ENCODE measurements around the gene OTUB1. TPM values are rescaled to one million over a fixed set of nuclear protein-coding genes. Genes with fewer than 3 reads are reported as not detected.
"Not testable (repeated sequence)": the region's sequence is repeated elsewhere in the genome, so short reads cannot be mapped to it uniquely, and the experiment has no call there.

The OTUB1 gene
- polyA plus RNA-seq, 5 donors, result 72.3 to 105 (median 81.2) TPM

- no peak for DNase-seq
These were observed 16.8 kb upstream of the OTUB1 start for GRCh38 chr11:63969461-63969860.

DNA sequence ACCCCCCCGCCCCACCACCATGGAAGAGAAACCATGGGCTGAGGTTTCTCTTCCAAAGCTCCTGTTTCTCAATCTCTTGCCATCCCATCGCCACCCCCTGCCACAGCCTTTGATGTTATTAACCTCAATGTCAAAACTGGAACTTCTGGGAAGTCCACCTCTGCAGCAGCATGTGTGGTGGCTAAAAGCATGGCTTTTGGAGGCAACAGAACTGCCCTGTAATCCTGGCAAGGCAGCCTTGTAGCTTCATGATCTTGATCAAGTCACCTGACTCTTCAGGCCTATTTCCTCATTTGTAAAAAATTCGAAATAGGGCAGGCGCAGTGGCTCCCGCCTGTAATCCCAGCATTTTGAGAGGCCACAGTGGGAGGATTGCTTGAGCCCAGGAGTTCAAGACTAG is 15.3 kb upstream of the OTUB1 start:
- DNase-seq, result no peak

DNA sequence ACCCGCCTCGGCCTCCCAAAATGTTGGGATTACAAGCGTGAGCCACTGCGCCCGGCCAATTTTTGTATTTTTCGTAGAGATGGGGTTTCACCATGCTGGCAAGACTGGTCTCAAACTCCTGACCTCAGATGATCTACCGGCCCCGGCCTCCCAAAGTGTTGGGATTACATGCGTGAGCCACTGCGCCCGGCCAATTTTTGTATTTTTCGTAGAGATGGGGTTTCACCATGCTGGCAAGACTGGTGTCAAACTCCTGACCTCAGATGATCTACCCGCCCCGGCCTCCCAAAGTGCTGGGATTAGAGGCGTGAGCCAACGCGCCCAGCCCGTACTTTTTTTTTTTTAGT is 12.4 kb upstream of the OTUB1 start:
- DNase-seq, result not testable (repeated sequence)

GRCh38 chr11:63974259-63975143 is 11.7 kb upstream of the OTUB1 start, which contains the start of gene COX8A:
Gene COX8A (plus strand): TSS chr11:63974620. CDS start chr11:63974681, 61 bp downstream.
- DNase-seq, result peak; percentile 98 to 99

DNA sequence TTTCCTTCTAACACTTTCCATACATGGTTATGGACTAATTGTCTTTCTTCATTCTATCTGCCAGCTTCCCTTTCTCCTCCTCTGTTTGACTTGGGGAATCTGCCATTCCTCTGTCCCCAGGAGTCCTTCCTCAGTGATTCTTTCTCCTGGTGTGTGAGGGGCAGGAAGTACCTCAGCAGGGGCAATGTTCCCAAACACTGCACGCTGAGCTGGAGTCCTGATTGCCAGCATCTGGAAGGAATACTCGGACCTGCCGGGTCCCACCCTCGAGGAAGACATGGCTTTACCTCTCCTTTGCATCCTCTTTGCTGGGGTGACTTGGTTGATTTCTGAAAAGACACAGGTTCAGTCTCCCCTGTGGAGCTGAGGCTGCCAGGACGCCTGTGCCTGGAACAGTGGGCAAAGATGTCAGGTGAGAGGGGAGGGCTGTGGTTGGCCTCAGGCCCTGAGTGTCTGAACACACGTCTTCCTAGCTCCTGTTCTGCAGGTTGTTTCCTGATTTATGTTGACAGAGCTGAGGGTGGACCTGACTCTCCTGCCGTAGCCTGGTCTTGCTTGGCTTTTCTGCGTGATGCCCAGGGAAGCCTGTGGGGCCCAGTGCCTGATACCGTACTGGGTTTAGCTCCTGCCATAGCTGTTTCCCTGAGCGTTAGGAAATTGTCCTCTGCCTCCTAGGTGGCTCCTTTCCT is 7.5 kb upstream of the OTUB1 start:
- no peak for DNase-seq

DNA sequence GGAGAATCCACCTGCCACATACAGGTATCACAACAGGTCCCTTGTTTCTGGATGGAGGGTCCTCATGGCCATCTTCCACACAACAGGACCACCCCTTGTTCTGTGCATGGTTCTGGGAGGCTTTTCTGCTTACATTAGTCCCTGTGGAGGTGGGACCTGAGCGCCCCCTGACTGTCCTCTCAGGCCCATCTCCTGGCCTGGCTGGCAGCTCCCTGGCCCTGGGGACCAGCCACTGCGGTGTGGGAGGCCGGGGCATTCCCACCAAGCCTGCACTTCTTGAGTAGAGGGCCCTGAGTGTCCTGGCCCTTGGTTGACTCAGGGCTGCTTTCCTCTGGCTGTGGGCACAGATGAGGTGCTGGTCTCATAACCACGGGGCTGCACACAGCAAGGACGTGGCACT is 6.8 kb upstream of the OTUB1 start:
- no peak for DNase-seq

- no peak for DNase-seq
These were observed 454 bp upstream of the OTUB1 start for GRCh38 chr11:63985812-63986155.

DNA sequence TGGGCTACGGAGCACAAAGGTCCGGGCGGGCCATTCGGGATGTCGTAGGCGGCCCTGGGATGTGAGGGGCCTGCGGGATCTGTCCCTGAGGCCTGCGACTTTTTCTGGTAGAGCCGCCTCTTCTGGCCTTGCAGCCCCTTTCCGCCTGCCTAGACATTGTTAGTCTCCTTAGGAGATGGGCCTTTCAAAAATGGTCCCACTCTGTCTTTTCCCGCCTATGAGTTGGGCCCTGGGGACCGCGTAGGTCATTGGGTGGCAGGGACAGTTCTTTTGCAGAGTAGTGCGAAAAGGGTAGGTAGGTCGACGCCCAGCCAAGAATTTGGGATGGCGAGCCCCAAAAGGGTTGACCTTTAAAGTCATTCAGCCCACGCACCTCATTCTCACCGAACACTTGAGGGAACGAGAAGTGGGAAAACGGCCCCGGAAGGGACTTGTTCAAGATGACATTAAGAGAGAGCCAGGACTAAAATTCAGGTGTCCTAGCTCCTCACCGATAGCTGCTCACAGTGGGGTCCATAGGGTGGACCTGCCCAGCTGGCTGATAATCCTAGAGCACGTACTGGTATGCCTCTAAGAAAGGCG is 785 bp downstream of the OTUB1 start:
- no peak for DNase-seq

GRCh38 chr11:63991558-63991957 is 5.3 kb downstream of the OTUB1 start:
- DNase-seq, result no peak

DNA sequence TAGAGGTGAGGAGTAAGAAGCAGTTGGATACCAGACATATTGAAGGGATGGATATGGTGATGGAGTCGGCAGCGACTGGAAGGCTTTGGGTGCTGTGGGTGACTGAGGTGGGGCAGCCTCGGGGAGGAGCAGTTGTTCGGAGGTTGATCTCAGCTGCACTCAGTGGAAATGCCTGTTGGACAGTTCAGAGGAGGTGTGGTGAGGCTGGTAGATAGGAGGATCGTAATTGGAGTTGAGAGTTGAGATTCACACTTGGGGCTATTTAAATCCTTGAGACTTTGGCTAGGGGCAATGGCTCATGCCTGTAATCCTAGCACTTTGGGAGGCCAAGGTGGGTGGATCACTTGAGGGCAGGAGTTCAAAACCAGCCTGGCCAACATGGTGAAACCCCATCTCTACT is 6.9 kb downstream of the OTUB1 start:
- DNase-seq, result no peak

DNA sequence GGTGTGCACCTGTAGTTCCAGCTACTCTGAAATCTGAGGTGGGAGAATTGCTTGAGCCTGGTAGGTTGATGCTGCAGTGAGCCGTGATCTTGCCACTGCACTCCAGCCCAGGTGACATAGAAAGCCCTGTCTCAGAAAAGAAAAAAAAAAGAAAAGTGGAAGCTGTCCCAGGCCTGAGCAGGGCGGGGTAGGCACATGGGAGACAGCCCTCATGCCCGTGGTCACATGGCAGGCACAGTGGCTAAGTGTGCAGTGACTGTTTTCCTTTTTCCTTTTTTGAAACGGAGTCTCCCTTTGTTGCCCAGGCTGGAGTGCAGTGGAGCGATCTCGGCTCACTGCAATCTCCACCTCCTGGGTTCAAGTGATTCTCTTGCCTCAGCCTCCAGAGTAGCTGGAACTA is 7.8 kb downstream of the OTUB1 start:
- no peak for DNase-seq

GRCh38 chr11:63996512-63996911 is 10.3 kb downstream of the OTUB1 start:
- no peak for DNase-seq

DNA sequence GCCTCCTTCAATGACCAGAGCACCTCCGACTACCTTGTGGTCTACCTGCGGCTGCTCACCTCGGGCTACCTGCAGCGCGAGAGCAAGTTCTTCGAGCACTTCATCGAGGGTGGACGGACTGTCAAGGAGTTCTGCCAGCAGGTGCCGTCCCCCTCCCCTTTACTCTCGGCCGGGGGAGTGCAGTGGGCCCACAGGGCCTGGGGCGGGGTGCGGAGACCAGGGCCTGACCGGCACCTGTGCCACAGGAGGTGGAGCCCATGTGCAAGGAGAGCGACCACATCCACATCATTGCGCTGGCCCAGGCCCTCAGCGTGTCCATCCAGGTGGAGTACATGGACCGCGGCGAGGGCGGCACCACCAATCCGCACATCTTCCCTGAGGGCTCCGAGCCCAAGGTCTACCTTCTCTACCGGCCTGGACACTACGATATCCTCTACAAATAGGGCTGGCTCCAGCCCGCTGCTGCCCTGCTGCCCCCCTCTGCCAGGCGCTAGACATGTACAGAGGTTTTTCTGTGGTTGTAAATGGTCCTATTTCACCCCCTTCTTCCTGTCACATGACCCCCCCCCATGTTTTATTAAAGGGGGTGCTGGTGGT is 11.0 kb downstream of the OTUB1 start:
- DNase-seq, result no peak

- no peak for DNase-seq
These were observed 11.6 kb downstream of the OTUB1 start for GRCh38 chr11:63997801-63998337.

DNA sequence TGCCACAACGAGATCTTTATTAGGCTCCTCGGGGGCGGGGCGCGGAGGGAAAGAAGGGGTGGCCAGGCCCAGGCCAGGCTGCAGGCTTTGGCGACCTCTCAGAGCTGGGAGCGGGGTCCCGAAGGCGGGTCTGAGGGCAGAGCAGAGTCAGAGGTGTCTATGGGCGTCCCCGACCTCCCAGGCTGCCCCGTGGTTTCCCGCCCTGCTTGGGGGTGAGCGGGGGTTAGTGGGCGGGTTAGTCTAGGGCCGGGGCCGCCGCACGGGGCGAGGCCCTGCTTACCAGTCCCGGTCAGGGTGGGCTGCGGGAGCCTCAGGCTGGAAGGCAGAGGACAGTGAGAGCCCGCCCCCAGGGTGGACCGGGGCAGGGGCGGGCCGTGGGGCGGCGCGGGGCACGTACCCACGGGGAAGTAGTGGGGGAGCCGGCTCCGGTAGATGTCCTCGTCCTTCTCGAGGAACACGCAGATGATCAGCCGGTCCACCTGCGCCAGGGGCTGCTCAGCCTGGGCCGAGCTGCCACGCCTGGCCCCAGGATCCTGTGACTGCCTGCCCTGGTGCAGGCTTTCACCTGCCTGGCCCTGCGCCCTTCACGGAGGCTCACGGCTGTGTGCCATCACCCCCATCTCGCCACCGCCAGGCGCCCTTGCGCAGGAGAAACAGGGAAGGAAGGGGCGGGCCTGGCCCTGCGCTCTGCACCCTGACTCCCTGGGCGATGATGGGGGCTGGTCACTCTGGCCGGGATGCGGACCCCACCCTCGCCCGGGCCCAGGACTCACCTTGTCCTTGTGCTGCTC is 12.5 kb downstream of the OTUB1 start:
- no peak for DNase-seq

- DNase-seq, result peak in 1 of 2 donors; percentile 38
These were observed 13.2 kb downstream of the OTUB1 start for GRCh38 chr11:63999349-64000025.

DNA sequence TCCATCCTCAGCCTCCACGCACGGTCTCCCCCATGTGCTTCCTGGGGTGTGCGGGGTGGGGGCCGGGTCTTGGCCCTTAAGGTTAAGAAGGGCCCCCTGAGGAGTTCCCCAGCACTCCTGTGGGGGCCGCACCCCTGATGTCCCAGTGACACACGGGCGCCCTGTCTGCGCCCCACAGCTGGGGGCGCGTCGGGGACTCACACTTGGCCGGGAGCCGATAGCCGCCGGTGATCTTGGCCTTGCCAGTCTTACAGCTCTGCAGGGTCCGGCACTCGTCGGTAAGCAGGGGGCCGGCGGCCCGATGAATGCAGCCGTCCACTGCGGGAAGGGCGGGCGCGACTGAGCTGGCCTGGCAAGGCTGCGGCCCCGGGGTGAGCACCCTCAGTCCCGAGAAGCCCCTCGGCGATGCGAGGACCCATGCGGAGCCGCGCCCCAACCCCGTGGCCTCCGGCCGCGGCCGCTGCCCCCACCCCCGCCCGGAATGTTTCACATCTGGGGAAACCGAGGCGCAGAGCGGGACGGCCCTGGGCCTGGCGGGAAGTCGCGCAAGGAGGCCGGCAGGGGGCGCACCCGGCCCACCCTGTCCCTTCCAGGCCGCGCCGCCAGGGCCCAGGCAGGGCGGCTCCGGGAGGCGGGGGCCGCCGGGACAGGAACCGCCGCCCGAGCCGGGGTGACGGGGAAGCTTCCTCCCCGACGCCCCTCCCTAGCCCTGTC is 13.9 kb downstream of the OTUB1 start:
- peak in 1 of 2 donors; percentile 68 for DNase-seq

- DNase-seq, result no peak
These were observed 14.7 kb downstream of the OTUB1 start for GRCh38 chr11:64000740-64001483.
